ENCODE results near the gene ZNF440.
"Not testable (repeated sequence)": the region's sequence is repeated elsewhere in the genome, so short reads cannot be mapped to it uniquely, and the experiment has no call there.

The ZNF440 gene

GRCh38 chr19:11814029-11814699 is at the start of gene ZNF440:
ZNF440 (plus strand) TSS chr19:11814273; CDS start chr19:11814448, 175 bp downstream.
- peak; percentile 98 for DNase-seq (ENCODE audit: low spot score)

GRCh38 chr19:11766597-11767591 is 47.2 kb upstream of the ZNF440 start, which contains the start of gene ZNF441:
ZNF441 (plus strand) TSS chr19:11767000; CDS start chr19:11767194, 194 bp downstream.
- DNase-seq (ENCODE audit: low spot score), result peak; percentile 97

- DNase-seq (ENCODE audit: low spot score), result peak; percentile 53
Observed at GRCh38 chr19:11767633-11768133, 46.4 kb upstream of the ZNF440 start.

- DNase-seq (ENCODE audit: low spot score), result no peak
Observed at GRCh38 chr19:11769995-11770394, 44.1 kb upstream of the ZNF440 start.

GRCh38 chr19:11771520-11771919 is 42.6 kb upstream of the ZNF440 start:
- not testable (repeated sequence) for DNase-seq (ENCODE audit: low spot score)

- not testable (repeated sequence) for DNase-seq (ENCODE audit: low spot score)
Observed at GRCh38 chr19:11776669-11777068, 37.4 kb upstream of the ZNF440 start.

GRCh38 chr19:11780431-11781020 is 33.5 kb upstream of the ZNF440 start:
- DNase-seq (ENCODE audit: low spot score), result no peak

GRCh38 chr19:11781295-11782057 is 32.6 kb upstream of the ZNF440 start:
- no peak for DNase-seq (ENCODE audit: low spot score)

- DNase-seq (ENCODE audit: low spot score), result no peak
Observed at GRCh38 chr19:11783767-11784166, 30.3 kb upstream of the ZNF440 start.

- DNase-seq (ENCODE audit: low spot score), result no peak
Observed at GRCh38 chr19:11784356-11784755, 29.7 kb upstream of the ZNF440 start.

GRCh38 chr19:11787536-11787935 is 26.5 kb upstream of the ZNF440 start:
- no peak for DNase-seq (ENCODE audit: low spot score)

- no peak for DNase-seq (ENCODE audit: low spot score)
Observed at GRCh38 chr19:11792942-11793341, 21.1 kb upstream of the ZNF440 start.

- peak; percentile 76 for DNase-seq (ENCODE audit: low spot score)
Observed at GRCh38 chr19:11797491-11797890, 16.6 kb upstream of the ZNF440 start.

- peak; percentile 96 for DNase-seq (ENCODE audit: low spot score)
Observed at GRCh38 chr19:11798391-11799330, 15.4 kb upstream of the ZNF440 start, which contains the start of gene ZNF491. ZNF491 (plus strand) TSS chr19:11798523; CDS start chr19:11805954, 7,431 bp downstream.

GRCh38 chr19:11806354-11807098 is 7.5 kb upstream of the ZNF440 start:
- no peak for DNase-seq (ENCODE audit: low spot score)

- DNase-seq (ENCODE audit: low spot score), result no peak
Observed at GRCh38 chr19:11807099-11807380, 7.0 kb upstream of the ZNF440 start.

- no peak for DNase-seq (ENCODE audit: low spot score)
Observed at GRCh38 chr19:11813703-11814028, 407 bp upstream of the ZNF440 start.

GRCh38 chr19:11814700-11815035 is 595 bp downstream of the ZNF440 start:
- no peak for DNase-seq (ENCODE audit: low spot score)

GRCh38 chr19:11821474-11822109 is 7.5 kb downstream of the ZNF440 start:
- DNase-seq (ENCODE audit: low spot score), result no peak
